CD14-positive monocyte (primary cell): ENCODE data around the gene SLC16A13. TPM values are rescaled to one million over a fixed set of nuclear protein-coding genes. Genes with fewer than 3 reads are reported as not detected.
"Not testable (repeated sequence)": the region's sequence is repeated elsewhere in the genome, so short reads cannot be mapped to it uniquely, and the experiment has no call there.

Experiments used
- DNase-seq, 3 donors: peaks; one replicate each; pipeline ENCODE4 v3.0.0-alpha.2; 2011 to 2022
- H2AFZ ChIP-seq: 2 replicates; pipeline ENCODE4 v1.6.0; 2012; ENCODE audit warnings: mild to moderate bottlenecking, low read depth, low read length, inconsistent platforms; ENCODE audit not compliant: insufficient read depth, poor library complexity, severe bottlenecking
- H3K27ac ChIP-seq, 2 donors: 1 replicate in 1 of 2; 2 replicates in 1 of 2; pipeline ENCODE4 v1.5.1; 2012 to 2013; ENCODE audit warnings: low read length in 2 of 2, control low read depth in 1 of 2, inconsistent platforms in 1 of 2, low read depth in 1 of 2, mild to moderate bottlenecking in 1 of 2
- H3K27me3 ChIP-seq, 2 donors: one replicate each; pipeline versions ENCODE4 v1.6.0 to v1.6.1; 2011 to 2013; ENCODE audit warnings: low read length in 2 of 2; ENCODE audit not compliant: control insufficient read depth in 2 of 2, insufficient read depth in 2 of 2
- H3K36me3 ChIP-seq, 2 donors: replicated peaks in 1 of 2; 1 replicate in 1 of 2; 2 replicates in 1 of 2; pipeline versions ENCODE4 v1.5.1 to v1.6.1; 2012 to 2013; ENCODE audit warnings: low read length in 2 of 2, control low read depth in 1 of 2, inconsistent platforms in 1 of 2, mild to moderate bottlenecking in 1 of 2; ENCODE audit not compliant: insufficient read depth in 2 of 2, control insufficient read depth in 1 of 2
- H3K4me1 ChIP-seq, 2 donors: 1 replicate in 1 of 2; 2 replicates in 1 of 2; pipeline versions ENCODE4 v1.5.1 to v1.6.1; 2012 to 2013; ENCODE audit warnings: low read length in 2 of 2, control low read depth in 1 of 2, inconsistent platforms in 1 of 2, mild to moderate bottlenecking in 1 of 2, moderate library complexity in 1 of 2; ENCODE audit not compliant: insufficient read depth in 2 of 2, control insufficient read depth in 1 of 2
- H3K4me2 ChIP-seq: replicated peaks from 2 replicates; pipeline ENCODE3; 2012; ENCODE audit warnings: low read length, moderate library complexity, mild to moderate bottlenecking; ENCODE audit not compliant: poor library complexity, severe bottlenecking; ENCODE audit errors: extremely low read depth
- H3K4me3 ChIP-seq, 3 experiments: fragments of 200-600 bp in 1 of 3; sonication (generic) in 1 of 3; replicated peaks in 1 of 3; 1 replicate in 2 of 3; 2 replicates in 1 of 3; pipeline ENCODE4 v1.5.1; 2011 to 2013; ENCODE audit warnings: low read length in 3 of 3, mild to moderate bottlenecking in 3 of 3, control low read depth in 2 of 3, low read depth in 2 of 3, inconsistent platforms in 1 of 3, moderate library complexity in 1 of 3
- H3K79me2 ChIP-seq: 2 replicates; pipeline ENCODE4 v1.6.0; 2012; ENCODE audit warnings: mild to moderate bottlenecking, control low read depth, inconsistent platforms, low read length, moderate library complexity; ENCODE audit not compliant: insufficient read depth
- H3K9ac ChIP-seq: 2 replicates; pipeline ENCODE4 v1.6.0; 2017; ENCODE audit warnings: low read length, mild to moderate bottlenecking; ENCODE audit not compliant: insufficient read depth, poor library complexity, severe bottlenecking
- H3K9me3 ChIP-seq, 2 donors: replicated peaks in 1 of 2; 1 replicate in 1 of 2; 2 replicates in 1 of 2; pipeline versions ENCODE4 v1.5.1 to v1.6.1; 2012 to 2013; ENCODE audit warnings: low read length in 2 of 2, control low read depth in 1 of 2; ENCODE audit not compliant: control insufficient read depth in 1 of 2, insufficient read depth in 1 of 2
- H4K20me1 ChIP-seq: 2 replicates; pipeline ENCODE4 v1.6.0; 2012; ENCODE audit warnings: mild to moderate bottlenecking, low read length, control low read depth, moderate library complexity; ENCODE audit not compliant: insufficient read depth
- H3K27ac Mint-ChIP-seq, 7 donors: one replicate each; pipeline ENCODE4 v1.8.0; 2020; ENCODE audit warnings: mild to moderate bottlenecking in 7 of 7, mixed read lengths in 7 of 7, moderate library complexity in 6 of 7, inconsistent platforms in 2 of 7
- H3K27me3 Mint-ChIP-seq, 3 donors: one replicate each; pipeline ENCODE4 v1.8.0; 2021 to 2022; ENCODE audit warnings: low read depth in 3 of 3, mild to moderate bottlenecking in 3 of 3, mixed read lengths in 3 of 3, moderate library complexity in 3 of 3, inconsistent platforms in 1 of 3
- H3K36me3 Mint-ChIP-seq, 2 donors: one replicate each; pipeline ENCODE4 v1.8.0; 2020; ENCODE audit warnings: mixed read lengths in 2 of 2, inconsistent platforms in 1 of 2, mild to moderate bottlenecking in 1 of 2
- H3K4me1 Mint-ChIP-seq: one replicate; pipeline ENCODE4 v1.8.0; 2020; ENCODE audit warnings: mild to moderate bottlenecking, mixed read lengths
- H3K4me3 Mint-ChIP-seq, 2 donors: one replicate each; pipeline ENCODE4 v1.8.0; 2020; ENCODE audit warnings: mild to moderate bottlenecking in 2 of 2, mixed read lengths in 2 of 2, moderate library complexity in 1 of 2
- H3K9me3 Mint-ChIP-seq, 7 donors: one replicate each; pipeline ENCODE4 v1.8.0; 2020 to 2022; ENCODE audit warnings: mixed read lengths in 7 of 7, mild to moderate bottlenecking in 6 of 7, moderate library complexity in 6 of 7, inconsistent platforms in 2 of 7
- CTCF ChIP-seq: fragments of 200-600 bp; IDR thresholded peaks from one replicate; pipeline ENCODE4 v1.8.0; 2022; ENCODE audit warnings: antibody characterized with exemption, mild to moderate bottlenecking
- WGBS: methylation state at CpG from one replicate; pipeline ENCODE4 v1.1.5; 2013; ENCODE audit warnings: missing lambda C conversion rate; ENCODE audit not compliant: insufficient coverage; 5-methylcytosine and 5-hydroxymethylcytosine counted together
- intact Hi-C, 2 donors: fragments of 100-400 bp; cut with micrococcal nuclease; formaldehyde crosslinking; loops; one replicate each; pipeline versions ENCODE4 v1.15.0 to v1.15.1; 2023
- polyA plus RNA-seq, 3 donors: library from polyadenylated mRNA; depleted of rRNA in 1 of 3; unstranded in 2 of 3; stranded (reverse) in 1 of 3; fragments of 300-500 nt in 2 of 3; fragments of >200 nt in 1 of 3; fragmentation: Illumina TruSeq in 2 of 3; gene quantifications; 1 replicate in 2 of 3; 2 replicates in 1 of 3; pipeline ENCODE4 v1.2.3, GENCODE V29; 2012 to 2021

Gene SLC16A13
- polyA plus RNA-seq, 3 donors, result 0.93 to 3.1 (median 2.2) TPM

- no peak overlapping the region for H3K9ac ChIP-seq
- H3K27me3 Mint-ChIP-seq, result peaks cover 1 to 10% (median 5%) of the 10 kb centered on the region in 3 donors
- H3K4me3 ChIP-seq, result peak overlapping the region in 1 of 3 experiments; percentile 37
- peak overlapping the region in 1 of 2 donors; percentile 51 for H3K27ac ChIP-seq
- H3K4me3 Mint-ChIP-seq, result peak overlapping the region; percentile 61 to 81
- no peaks in the 10 kb centered on the region for H4K20me1 ChIP-seq
- H3K9me3 Mint-ChIP-seq, result peaks cover 0 to 6% (median 2%) of the 10 kb centered on the region in 7 donors
- no peaks in the 10 kb centered on the region for H3K9me3 ChIP-seq
- H3K4me1 Mint-ChIP-seq, result peaks cover 52% of the 10 kb centered on the region
- TF ChIP-seq CTCF, result no peak
- H3K79me2 ChIP-seq, result no peaks in the 10 kb centered on the region
- WGBS, result 2% methylated on average over 5 of the region's 7 CpGs
- peaks cover 42 to 55% of the 10 kb centered on the region in 2 donors for H3K4me1 ChIP-seq
- peak; percentile 42 to 52 (median 46) for DNase-seq
- H3K36me3 Mint-ChIP-seq, result peaks cover 8 to 13% of the 10 kb centered on the region in 2 donors
- intact Hi-C loops, result no loop called here
- no peaks in the 10 kb centered on the region for H3K27me3 ChIP-seq
- peak overlapping the region; percentile 76 to 93 (median 87) for H3K27ac Mint-ChIP-seq
- H3K4me2 ChIP-seq, result peak overlapping the region; percentile 50
- peak overlapping the region; percentile 27 for H2AFZ ChIP-seq
- H3K36me3 ChIP-seq, result no peaks in the 10 kb centered on the region
These were observed 48.3 kb downstream of the SLC16A13 start for GRCh38 chr17:7084088-7084487.

GRCh38 chr17:7088442-7088841, 52.6 kb downstream of the SLC16A13 start:
- Mint-ChIP-seq H3K36me3 (peaks cover 2 to 11% of the 10 kb centered on the region in 2 donors), H3K4me1 (peaks cover 42% of the 10 kb centered on the region), H3K27ac (peak overlapping the region in 1 of 7 donors; percentile 26)
- H3K4me3 ChIP-seq, H3K27me3 ChIP-seq, H3K27ac ChIP-seq, intact Hi-C loops, H3K36me3 ChIP-seq, H4K20me1 ChIP-seq, H3K9me3 Mint-ChIP-seq, H3K9me3 ChIP-seq, H3K9ac ChIP-seq, H2AFZ ChIP-seq, DNase-seq, H3K79me2 ChIP-seq, H3K4me3 Mint-ChIP-seq, H3K4me2 ChIP-seq, H3K27me3 Mint-ChIP-seq: not testable (repeated sequence)
- WGBS, result 73% methylated on average over 4 of the region's 4 CpGs
- peaks cover 36 to 49% of the 10 kb centered on the region in 2 donors for H3K4me1 ChIP-seq

- H3K79me2 ChIP-seq, DNase-seq, H3K27ac ChIP-seq, H2AFZ ChIP-seq, H3K4me3 Mint-ChIP-seq, H3K4me3 ChIP-seq, H3K9me3 Mint-ChIP-seq, H3K27me3 Mint-ChIP-seq, H3K9ac ChIP-seq, intact Hi-C loops, H3K27me3 ChIP-seq, H3K9me3 ChIP-seq, H3K4me2 ChIP-seq, H4K20me1 ChIP-seq, H3K36me3 ChIP-seq: not testable (repeated sequence)
- Mint-ChIP-seq H3K36me3 (peaks cover 2 to 11% of the 10 kb centered on the region in 2 donors), H3K27ac (peak overlapping the region in 1 of 7 donors; percentile 40), H3K4me1 (peaks cover 42% of the 10 kb centered on the region)
- WGBS, result 100% methylated on average over 1 of the region's 6 CpGs
- H3K4me1 ChIP-seq, result peaks cover 36 to 49% of the 10 kb centered on the region in 2 donors
These were observed 53.8 kb downstream of the SLC16A13 start for GRCh38 chr17:7089570-7089969.
